Kidney epithelial cell (primary cell): ENCODE data around the gene LDLRAD4. TPM values are rescaled to one million over a fixed set of nuclear protein-coding genes. Genes with fewer than 3 reads are reported as not detected.

ENCODE experiments used
- DNase-seq: peaks from one replicate; pipeline ENCODE4 v3.0.0-alpha.2; 2010; ENCODE audit warnings: low read depth
- H3K27me3 ChIP-seq: 2 replicates; pipeline ENCODE4 v1.6.0; 2011; ENCODE audit warnings: low read length; ENCODE audit not compliant: control insufficient read depth, insufficient read depth
- H3K36me3 ChIP-seq: 2 replicates; pipeline ENCODE4 v1.5.1; 2011; ENCODE audit warnings: low read length; ENCODE audit not compliant: control insufficient read depth, insufficient read depth
- H3K4me3 ChIP-seq: 2 replicates; pipeline ENCODE4 v1.5.1; 2011; ENCODE audit warnings: low read depth, mild to moderate bottlenecking, control low read depth, low read length
- total RNA-seq: library from RNA; depleted of rRNA; stranded (reverse); fragments of >200 nt; gene quantifications from 2 replicates; pipeline ENCODE4 v1.2.3, GENCODE V29; 2015
- TF ChIP-seq, protein P1 (sequence below): IDR thresholded peaks from 2 replicates; pipeline ENCODE4 v1.5.1; 2011; ENCODE audit warnings: mild to moderate bottlenecking, moderate library complexity, low read length, control low read depth, inconsistent platforms; ENCODE audit not compliant: insufficient read depth, poor library complexity, severe bottlenecking

The LDLRAD4 gene
- total RNA-seq, 1 donor from 2014 or later, result 5.8 TPM

DNA sequence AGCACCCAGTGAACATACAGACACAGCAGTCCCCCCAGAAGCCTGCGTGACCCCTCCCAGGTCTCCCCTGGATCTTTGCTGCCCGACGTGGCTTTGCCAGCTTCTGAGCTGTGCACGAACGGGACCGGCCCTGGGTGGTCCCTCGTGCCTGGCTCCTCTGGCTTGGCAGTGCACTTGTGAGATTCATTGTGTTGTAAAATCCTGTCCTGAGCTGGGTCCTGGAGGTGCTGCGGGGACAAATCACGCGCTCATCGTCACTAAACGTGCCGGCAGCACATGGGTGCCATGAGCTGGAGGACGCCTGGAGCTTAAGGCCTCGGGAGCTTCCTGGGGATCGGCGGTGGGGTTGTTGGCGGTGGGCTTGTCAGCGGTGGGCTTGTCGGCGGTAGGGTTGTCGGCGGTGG, 402.9 kb downstream of the LDLRAD4 start:
- Histone ChIP-seq H3K4me3 (no peak overlapping the region), H3K27me3 (peaks cover 6% of the 10 kb centered on the region), H3K36me3 (no peaks in the 10 kb centered on the region)
- DNase-seq, result no peak
- TF ChIP-seq, protein P1, sequence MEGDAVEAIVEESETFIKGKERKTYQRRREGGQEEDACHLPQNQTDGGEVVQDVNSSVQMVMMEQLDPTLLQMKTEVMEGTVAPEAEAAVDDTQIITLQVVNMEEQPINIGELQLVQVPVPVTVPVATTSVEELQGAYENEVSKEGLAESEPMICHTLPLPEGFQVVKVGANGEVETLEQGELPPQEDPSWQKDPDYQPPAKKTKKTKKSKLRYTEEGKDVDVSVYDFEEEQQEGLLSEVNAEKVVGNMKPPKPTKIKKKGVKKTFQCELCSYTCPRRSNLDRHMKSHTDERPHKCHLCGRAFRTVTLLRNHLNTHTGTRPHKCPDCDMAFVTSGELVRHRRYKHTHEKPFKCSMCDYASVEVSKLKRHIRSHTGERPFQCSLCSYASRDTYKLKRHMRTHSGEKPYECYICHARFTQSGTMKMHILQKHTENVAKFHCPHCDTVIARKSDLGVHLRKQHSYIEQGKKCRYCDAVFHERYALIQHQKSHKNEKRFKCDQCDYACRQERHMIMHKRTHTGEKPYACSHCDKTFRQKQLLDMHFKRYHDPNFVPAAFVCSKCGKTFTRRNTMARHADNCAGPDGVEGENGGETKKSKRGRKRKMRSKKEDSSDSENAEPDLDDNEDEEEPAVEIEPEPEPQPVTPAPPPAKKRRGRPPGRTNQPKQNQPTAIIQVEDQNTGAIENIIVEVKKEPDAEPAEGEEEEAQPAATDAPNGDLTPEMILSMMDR, result no peak

DNA sequence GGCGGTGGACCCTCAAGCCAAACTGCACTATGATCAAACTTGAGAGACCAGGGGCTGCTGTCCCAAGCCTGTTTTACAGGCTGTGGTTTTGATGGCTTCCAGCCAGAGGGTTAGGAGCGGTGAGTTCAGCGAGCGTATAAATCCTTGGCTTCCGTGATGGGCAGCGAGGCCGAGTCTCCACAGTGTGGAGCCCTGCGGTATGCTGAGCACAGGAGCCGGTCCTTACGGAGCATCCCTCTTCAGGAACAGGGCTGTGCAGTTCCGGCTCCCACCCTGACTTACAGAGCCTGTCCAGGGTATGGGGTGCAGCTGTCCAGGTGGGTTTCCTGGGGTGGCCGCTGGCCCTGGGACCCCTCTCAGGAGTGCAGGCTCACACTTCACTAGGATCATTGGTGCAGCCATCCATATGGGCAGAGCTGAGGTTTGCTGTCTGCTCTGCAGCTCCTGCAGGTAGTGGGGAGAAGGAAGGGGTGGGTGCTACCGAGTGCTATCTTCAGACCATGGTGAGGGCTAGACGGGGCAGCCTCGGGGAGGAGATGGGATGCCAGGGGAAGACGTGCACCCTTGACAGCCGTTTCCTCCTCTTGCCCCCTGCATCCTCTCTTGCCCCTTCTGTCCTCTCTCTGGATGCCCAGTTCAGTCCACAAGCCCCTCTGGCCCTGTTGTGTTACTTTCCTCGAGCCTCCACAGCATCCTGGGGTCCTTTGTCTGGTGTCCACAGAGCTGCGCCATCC, 403.5 kb downstream of the LDLRAD4 start:
- no peaks in the 10 kb centered on the region for H3K36me3 ChIP-seq
- TF ChIP-seq, protein P1, result no peak
- H3K27me3 ChIP-seq, result peaks cover 6% of the 10 kb centered on the region
- no peak overlapping the region for H3K4me3 ChIP-seq
- no peak for DNase-seq

DNA sequence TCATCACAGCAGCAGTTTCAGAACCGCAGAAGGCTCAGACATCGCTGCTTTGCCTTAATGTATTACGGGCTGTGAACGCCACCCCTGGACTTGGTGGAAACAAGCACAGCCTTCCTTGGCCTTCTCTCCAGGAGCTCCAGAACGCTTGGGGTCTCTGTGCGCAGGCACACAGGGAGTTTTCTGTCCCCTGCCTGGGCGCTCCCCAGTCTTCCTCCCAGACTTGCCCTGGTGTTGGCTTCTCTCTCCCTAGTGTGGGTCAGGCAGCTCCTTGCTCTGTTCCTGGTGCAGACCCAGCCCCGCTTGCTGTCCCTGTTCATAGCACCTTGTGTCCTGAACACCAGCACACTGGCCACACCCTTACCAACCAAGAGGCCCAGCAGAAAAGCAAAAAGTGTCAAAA, 404.2 kb downstream of the LDLRAD4 start:
- TF ChIP-seq, protein P1, result no peak
- Histone ChIP-seq H3K27me3 (peaks cover 6% of the 10 kb centered on the region), H3K36me3 (no peaks in the 10 kb centered on the region), H3K4me3 (no peak overlapping the region)
- no peak for DNase-seq

DNA sequence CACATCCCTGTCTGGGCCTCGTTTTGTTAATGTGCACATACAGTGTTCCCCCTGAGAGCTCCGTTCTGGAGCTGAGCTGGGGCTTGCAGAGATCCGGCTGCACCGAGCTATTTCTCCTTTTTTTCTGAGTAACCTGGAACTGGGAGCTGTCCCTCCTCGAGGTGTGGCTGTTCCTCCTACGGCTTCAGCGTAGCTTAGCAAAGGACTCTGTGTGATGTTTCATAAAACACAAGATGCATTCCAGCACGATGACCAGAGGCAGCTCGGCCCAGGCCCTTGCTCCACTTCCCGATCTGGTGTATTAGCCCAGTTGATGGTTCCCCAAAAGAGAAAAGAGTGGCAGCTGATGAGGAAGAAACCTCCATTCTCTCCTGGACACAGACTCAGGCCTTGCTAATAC, 404.8 kb downstream of the LDLRAD4 start:
- TF ChIP-seq, protein P1, result no peak
- Histone ChIP-seq H3K4me3 (no peak overlapping the region), H3K36me3 (no peaks in the 10 kb centered on the region), H3K27me3 (peaks cover 6% of the 10 kb centered on the region)
- DNase-seq, result no peak

GRCh38 chr18:13623871-13624270, 405.3 kb downstream of the LDLRAD4 start:
- Histone ChIP-seq H3K27me3 (peaks cover 6% of the 10 kb centered on the region), H3K36me3 (no peaks in the 10 kb centered on the region), H3K4me3 (no peak overlapping the region)
- no peak for DNase-seq
- TF ChIP-seq, protein P1, result no peak
